ENCODE measurements around the gene KIF12.

- no peak for TF ChIP-seq POLR2A (IDR thresholded peaks at IDR 0.05; ENCODE audit: low read depth, low read length)
- TF ChIP-seq POLR2AphosphoS5 (IDR thresholded peaks at IDR 0.05; ENCODE audit: low read depth, low read length), result no peak
- no peak for TF ChIP-seq TAF1 (IDR thresholded peaks at IDR 0.05; ENCODE audit: low read depth, low read length)
- TF ChIP-seq SPI1 (IDR thresholded peaks at IDR 0.05; ENCODE audit: low read depth, low read length), result no peak
- TF ChIP-seq PAX5 (IDR thresholded peaks at IDR 0.05; ENCODE audit: insufficient read depth, low read length, severe bottlenecking), result no peak
Observed at GRCh38 chr9:114061292-114061691, 37.8 kb downstream of the KIF12 start.

All from GM12891 (cell line).